ENCODE measurements around the gene SREK1. TPM values are rescaled to one million over a fixed set of nuclear protein-coding genes. Genes with fewer than 3 reads are reported as not detected.

The SREK1 gene
- total and polyA plus RNA-seq, 2 of the 8 experiments (the other 6 are each of a cell fraction or from before 2014, with no cell fraction given), result 10.6 to 40.4 TPM

DNA sequence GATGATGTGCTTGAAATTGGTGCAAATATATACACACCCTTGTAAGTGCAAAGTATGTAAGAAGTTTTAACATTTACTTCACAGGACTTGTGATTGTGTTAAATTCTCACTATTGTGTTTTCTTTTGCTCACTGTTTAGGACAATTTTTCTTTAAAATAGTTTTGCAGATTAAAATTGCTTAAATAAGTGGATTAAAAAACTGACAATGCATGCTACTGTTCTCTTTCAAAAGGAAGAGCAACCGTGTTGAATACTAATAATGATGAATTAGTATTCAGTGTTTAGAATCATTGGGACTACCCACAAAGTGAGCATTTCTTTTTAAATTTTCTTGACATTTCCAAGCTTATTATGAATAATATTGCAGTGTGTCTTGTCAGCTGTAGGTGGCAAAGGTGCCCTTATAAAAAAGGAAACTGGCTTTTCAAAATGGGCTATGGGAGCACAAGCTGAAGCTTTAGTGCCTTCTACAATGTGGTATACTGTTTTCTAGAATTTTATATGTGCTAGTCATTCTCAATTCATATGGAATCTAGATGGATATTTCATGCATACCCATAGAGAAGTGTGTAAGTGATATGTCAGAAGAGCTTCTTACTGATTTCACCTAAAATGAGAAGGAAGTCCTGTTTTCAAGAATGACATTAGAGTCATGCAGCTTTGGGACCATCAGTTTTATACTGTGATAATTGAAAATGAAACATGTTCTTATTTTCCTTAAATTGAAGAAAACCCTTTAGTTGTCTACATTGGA lies 35.4 kb downstream of the SREK1 start:
- Histone ChIP-seq H4K91ac (replicated peaks; ENCODE audit: insufficient read length, low read length) (no peak overlapping the region), H3K79me1 (ENCODE audit: low read depth, low read length) (no peaks in the 10 kb centered on the region), H2BK5ac (ENCODE audit: low read depth, low read length) (no peak overlapping the region), H2AFZ (ENCODE audit: low read length) (no peak overlapping the region), H4K5ac (ENCODE audit: insufficient read length, low read depth, low read length) (no peak overlapping the region), H3K79me2 (ENCODE audit: control insufficient read depth in 1 of 2, insufficient read depth in 2 of 2, low read length in 2 of 2) (no peaks in the 10 kb centered on the region), H3K23me2 (ENCODE audit: low read depth, low read length) (no peaks in the 10 kb centered on the region), H3K36me3 (ENCODE audit: control insufficient read depth in 2 of 4, insufficient read depth in 4 of 4, low read length in 3 of 4) (peaks cover 2 to 55% (median 17%) of the 10 kb centered on the region in 4 experiments; a peak in 5 of 8 replicates), H3K56ac (replicated peaks; ENCODE audit: insufficient read length, low read depth, low read length) (no peak overlapping the region), H3K4me1 (replicated peaks in 1 of 4; ENCODE audit: control insufficient read depth in 3 of 4, insufficient read depth in 4 of 4, low read length in 3 of 4) (no peaks in the 10 kb centered on the region), H2BK120ac (replicated peaks; ENCODE audit: low read depth, low read length) (no peak overlapping the region), H3K4ac (replicated peaks; ENCODE audit: insufficient read length, low read depth, low read length) (no peak overlapping the region), H2BK12ac (ENCODE audit: low read depth, low read length) (no peak overlapping the region), H3K9me3 (ENCODE audit: insufficient read depth in 2 of 2, low read depth in 1 of 2, low read length in 1 of 2) (no peaks in the 10 kb centered on the region), H3K9ac (replicated peaks in 1 of 4; ENCODE audit: extremely low read depth in 1 of 4, low read depth in 3 of 4, low read length in 3 of 4) (no peak overlapping the region), H3K14ac (ENCODE audit: insufficient read length) (no peak overlapping the region), H4K20me1 (replicated peaks in 1 of 2; ENCODE audit: control insufficient read depth in 1 of 2, insufficient read depth in 2 of 2, low read length in 2 of 2) (no peaks in the 10 kb centered on the region), H3K18ac (ENCODE audit: extremely low read depth, low read length) (no peak overlapping the region), H3K27me3 (replicated peaks in 1 of 4; ENCODE audit: control insufficient read depth in 3 of 4, extremely low read depth in 1 of 4, insufficient read depth in 3 of 4, low read length in 3 of 4) (no peaks in the 10 kb centered on the region), H2BK20ac (ENCODE audit: low read length) (no peak overlapping the region), H4K8ac (ENCODE audit: extremely low read depth, insufficient read depth, low read length) (no peak overlapping the region), H3K4me3 (ENCODE audit: extremely low read depth in 1 of 4, insufficient read depth in 2 of 4, low read depth in 3 of 4, low read length in 4 of 4) (no peak overlapping the region), H2BK15ac (ENCODE audit: low read length) (no peak overlapping the region), H3K23ac (ENCODE audit: insufficient read length) (no peak overlapping the region), H2AK5ac (ENCODE audit: low read depth, low read length) (no peak overlapping the region), H3K27ac (ENCODE audit: low read depth, low read length) (no peak overlapping the region), H3K4me2 (ENCODE audit: insufficient read depth in 1 of 2, low read depth in 2 of 2, low read length in 2 of 2) (no peak overlapping the region)
- CTCF ChIA-PET (ENCODE audit: partially characterized antibody), result interaction anchor here (0.8 to 2.8 kb wide), 2 partner anchors 7 to 128 kb away, joined by 3 to 16 read pairs; no protein-coding TSS in a partner anchor
- 74% methylated on average over 1 of the region's 1 CpG; no CpG with 5 or more reads in 1 of the 2 experiments for WGBS, 2 experiments (ENCODE audit: extremely low coverage in 1 of 2, insufficient coverage in 1 of 2, insufficient read length in 1 of 2, insufficient replicate concordance in 2 of 2, low coverage in 1 of 2, low lambda C conversion rate in 2 of 2, missing lambda C conversion rate in 1 of 2)
- DNase-seq (ENCODE audit: low read depth in 1 of 2, low spot score in 2 of 2) (no peak), FAIRE-seq (no peak)
- TF ChIP-seq SP1 (IDR thresholded peaks at IDR 0.05; ENCODE audit: low read depth, low read length) (no peak), POU5F1 (IDR thresholded peaks at IDR 0.05; ENCODE audit: low read depth, low read length) (no peak), SIRT6 (IDR thresholded peaks at IDR 0.05; ENCODE audit: low read length) (no peak), RNF2 (IDR thresholded peaks at IDR 0.05; ENCODE audit: borderline replicate concordance, low read depth, low read length, missing control alignments, poor library complexity, severe bottlenecking) (no peak), SUZ12 (IDR thresholded peaks at IDR 0.05; ENCODE audit: low read length) (no peak), CEBPB (IDR thresholded peaks at IDR 0.05; ENCODE audit: low read depth, low read length) (no peak)
- TF ChIP-seq, protein P1, sequence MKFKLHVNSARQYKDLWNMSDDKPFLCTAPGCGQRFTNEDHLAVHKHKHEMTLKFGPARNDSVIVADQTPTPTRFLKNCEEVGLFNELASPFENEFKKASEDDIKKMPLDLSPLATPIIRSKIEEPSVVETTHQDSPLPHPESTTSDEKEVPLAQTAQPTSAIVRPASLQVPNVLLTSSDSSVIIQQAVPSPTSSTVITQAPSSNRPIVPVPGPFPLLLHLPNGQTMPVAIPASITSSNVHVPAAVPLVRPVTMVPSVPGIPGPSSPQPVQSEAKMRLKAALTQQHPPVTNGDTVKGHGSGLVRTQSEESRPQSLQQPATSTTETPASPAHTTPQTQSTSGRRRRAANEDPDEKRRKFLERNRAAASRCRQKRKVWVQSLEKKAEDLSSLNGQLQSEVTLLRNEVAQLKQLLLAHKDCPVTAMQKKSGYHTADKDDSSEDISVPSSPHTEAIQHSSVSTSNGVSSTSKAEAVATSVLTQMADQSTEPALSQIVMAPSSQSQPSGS (IDR thresholded peaks at IDR 0.05; ENCODE audit: low read length), result no peak
- POLR2A ChIA-PET (ENCODE audit: partially characterized antibody), result no interaction called here
